HepG2 (cell line): ENCODE data around the gene PPAT. TPM values are rescaled to one million over a fixed set of nuclear protein-coding genes. Genes with fewer than 3 reads are reported as not detected.
A peak's percentile ranks its signal among the peaks of the same experiment; 100 is the strongest.

ENCODE experiments used
- CEBPG ChIP-seq: IDR thresholded peaks from 2 replicates; pipeline ENCODE4 v1.6.1; 2016
- DZIP1 ChIP-seq: sonication (generic); formaldehyde crosslinking; IDR thresholded peaks from 2 replicates; pipeline ENCODE4 v1.5.0; 2020; ENCODE audit warnings: mild to moderate bottlenecking, missing genetic modification reagents
- ETS1 ChIP-seq: sonication (generic); formaldehyde crosslinking; IDR thresholded peaks from 2 replicates; pipeline ENCODE4 v1.4.0; 2020; ENCODE audit warnings: missing genetic modification reagents
- FOXJ3 ChIP-seq: sonication (generic); formaldehyde crosslinking; IDR thresholded peaks from 2 replicates; pipeline ENCODE4 v1.4.0; 2020; ENCODE audit warnings: missing genetic modification reagents, mild to moderate bottlenecking, borderline replicate concordance
- IKZF5 ChIP-seq: IDR thresholded peaks from 2 replicates; pipeline ENCODE4 v1.6.1; 2018; ENCODE audit warnings: missing genetic modification reagents, mild to moderate bottlenecking, missing compliant biosample characterization
- MTERF4 ChIP-seq: sonication (generic); formaldehyde crosslinking; IDR thresholded peaks from 2 replicates; pipeline ENCODE4 v1.8.0; 2023; ENCODE audit warnings: mild to moderate bottlenecking, missing genetic modification reagents
- NR1H2 ChIP-seq: sonication (generic); formaldehyde crosslinking; IDR thresholded peaks from 2 replicates; pipeline ENCODE4 v1.8.1; 2022; ENCODE audit warnings: low read depth, missing genetic modification reagents, borderline replicate concordance
- PPARG ChIP-seq: conservative IDR thresholded peaks from 2 replicates; pipeline ENCODE4 v1.6.1; 2016; ENCODE audit warnings: missing biosample characterization, missing genetic modification reagents
- PREB ChIP-seq: sonication (generic); formaldehyde crosslinking; IDR thresholded peaks from 2 replicates; pipeline ENCODE4 v1.4.0; 2020; ENCODE audit warnings: missing genetic modification reagents
- STAT5B ChIP-seq: sonication (generic); formaldehyde crosslinking; IDR thresholded peaks from 2 replicates; pipeline ENCODE4 v1.4.0; 2020; ENCODE audit warnings: missing genetic modification reagents
- TOPORS ChIP-seq: sonication (generic); formaldehyde crosslinking; IDR thresholded peaks from 2 replicates; pipeline ENCODE4 v1.8.0; 2023; ENCODE audit warnings: mild to moderate bottlenecking, missing genetic modification reagents
- ZNF12 ChIP-seq: sonication (generic); formaldehyde crosslinking; IDR thresholded peaks from 2 replicates; pipeline ENCODE4 v1.5.0; 2020; ENCODE audit warnings: missing genetic modification reagents
- ZNF282 ChIP-seq: fragments of 450-650 bp; IDR thresholded peaks from 2 replicates; pipeline ENCODE4 v1.6.1; 2018; ENCODE audit not compliant: partially characterized antibody
- ZNF350 ChIP-seq: sonication (generic); formaldehyde crosslinking; IDR thresholded peaks from 2 replicates; pipeline ENCODE4 v1.4.0; 2020; ENCODE audit warnings: mild to moderate bottlenecking, low read depth, missing genetic modification reagents, borderline replicate concordance
- ZNF430 ChIP-seq: sonication (generic); formaldehyde crosslinking; IDR thresholded peaks from 2 replicates; pipeline ENCODE4 v1.9.0; 2021; ENCODE audit warnings: mild to moderate bottlenecking, missing genetic modification reagents
- ZNF780A ChIP-seq: sonication (generic); formaldehyde crosslinking; IDR thresholded peaks from 2 replicates; pipeline ENCODE4 v1.8.0; 2022; ENCODE audit warnings: mild to moderate bottlenecking, missing genetic modification reagents, moderate library complexity
- ZSCAN12 ChIP-seq: sonication (generic); formaldehyde crosslinking; IDR thresholded peaks from 2 replicates; pipeline ENCODE4 v1.9.0; 2021; ENCODE audit warnings: mild to moderate bottlenecking, missing genetic modification reagents
- ZSCAN29 ChIP-seq: sonication (generic); formaldehyde crosslinking; conservative IDR thresholded peaks from 2 replicates; pipeline ENCODE4 v1.4.0; 2020; ENCODE audit warnings: mild to moderate bottlenecking, missing genetic modification reagents
- ZUFSP ChIP-seq: sonication (generic); formaldehyde crosslinking; IDR thresholded peaks from 2 replicates; pipeline ENCODE4 v1.9.0; 2021; ENCODE audit warnings: missing genetic modification reagents, mild to moderate bottlenecking, borderline replicate concordance
- polyA plus RNA-seq, 8 experiments: library from polyadenylated mRNA; depleted of rRNA in 3 of 8; stranded (reverse) in 7 of 8; unstranded in 1 of 8; fragments of >200 nt; fragmentation: Illumina TruSeq in 4 of 8; extraction: Trizol in 4 of 8; gene quantifications; 2 replicates each; pipeline versions ENCODE4 v1.2.1 to v1.2.3, GENCODE V29; 2011 to 2016; ENCODE audit warnings: low read depth in 4 of 8, missing spikeins in 1 of 8, mixed read lengths in 1 of 8; ENCODE audit not compliant: insufficient read depth in 1 of 8
- total RNA-seq, 5 experiments: library from RNA; depleted of rRNA; stranded (reverse); fragments of >200 nt; fragmentation: Illumina TruSeq; extraction: Trizol; gene quantifications; 2 replicates each; pipeline ENCODE4 v1.2.3, GENCODE V29; 2016; ENCODE audit warnings: low read depth in 1 of 5
- TF ChIP-seq, protein P1 (sequence below): sonication (generic); formaldehyde crosslinking; IDR thresholded peaks from 2 replicates; pipeline ENCODE4 v1.8.0; 2022; ENCODE audit warnings: missing genetic modification reagents, low read depth, mild to moderate bottlenecking, borderline replicate concordance

Gene PPAT
- total and polyA plus RNA-seq, 2 of the 13 experiments (the other 11 are each of a cell fraction or from before 2014, with no cell fraction given): 16.9 to 62.6 TPM

DNA sequence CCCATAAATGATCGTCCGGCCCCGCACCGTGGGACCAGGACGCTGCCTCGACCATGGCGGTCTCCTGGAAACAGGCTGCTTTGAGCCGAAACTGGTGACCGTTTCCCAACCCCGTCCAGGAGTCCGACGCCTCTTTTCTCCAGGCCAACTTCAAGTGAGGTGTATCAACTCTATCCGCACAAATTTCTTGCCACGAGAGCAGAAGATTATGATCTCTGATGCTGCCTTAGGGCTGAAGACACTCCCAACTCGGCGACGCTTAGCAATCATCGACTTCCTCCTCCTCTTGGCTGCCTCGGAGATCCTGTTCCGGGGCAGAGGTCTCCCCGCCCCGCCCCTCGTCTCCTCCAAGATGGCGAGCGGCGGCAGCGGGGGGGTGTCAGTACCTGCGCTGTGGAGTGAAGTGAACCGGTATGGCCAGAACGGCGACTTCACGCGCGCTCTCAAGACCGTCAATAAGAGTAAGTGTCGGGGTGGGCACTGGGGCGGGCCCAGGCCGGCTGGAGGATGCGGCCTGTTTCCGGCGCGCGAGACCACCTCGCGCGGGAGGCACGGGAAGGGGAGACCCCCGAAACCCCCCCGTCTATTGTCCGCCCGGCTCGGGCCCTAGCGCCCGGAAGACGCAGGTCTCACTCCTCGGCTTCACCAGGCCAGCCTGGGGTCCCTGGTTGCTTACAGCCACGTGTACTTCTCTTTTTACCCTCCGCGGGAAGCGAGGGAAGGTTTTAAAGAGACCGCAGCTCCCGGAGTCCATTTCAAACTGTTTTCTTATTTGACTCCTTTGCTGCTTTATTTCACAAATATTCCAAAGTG lies 32.1 kb upstream of the PPAT start, which contains the start of gene SRP72 (continued):
- TF ChIP-seq PREB (no peak), ZNF350 (CRISPR knock-in tag) (peak; percentile 53; the same call in 1 of the 2 replicates), ZUFSP (CRISPR knock-in tag) (no peak), TOPORS (CRISPR knock-in tag) (no peak), ZNF780A (CRISPR knock-in tag) (no peak), ZNF282 (no peak), ZSCAN29 (CRISPR knock-in tag) (0 out of 2 replicates have a peak, but pooled peaks have one; percentile 53), DZIP1 (no peak), FOXJ3 (CRISPR knock-in tag) (no peak), MTERF4 (CRISPR knock-in tag) (0 out of 2 replicates have a peak, but pooled peaks have one; percentile 49), PPARG (CRISPR knock-in tag) (no peak), STAT5B (CRISPR knock-in tag) (no peak), ZNF430 (CRISPR knock-in tag) (peak; percentile 80; the same call in 1 of the 2 replicates), CEBPG (no peak), ZSCAN12 (no peak), IKZF5 (peak; percentile 52), ZNF12 (CRISPR knock-in tag) (no peak), NR1H2 (CRISPR knock-in tag) (no peak), ETS1 (CRISPR knock-in tag) (no peak)
- TF ChIP-seq, protein P1, sequence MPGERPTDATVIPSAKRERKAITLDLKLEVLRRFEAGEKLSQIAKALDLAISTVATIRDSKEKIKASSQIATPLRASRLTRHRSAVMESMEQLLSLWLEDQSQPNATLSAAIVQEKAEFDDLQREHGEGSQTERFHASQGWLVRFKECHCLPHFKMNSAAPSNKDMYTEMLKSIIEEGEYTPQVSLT (CRISPR knock-in tag): no peak
